NCI-H226 (cell line): ENCODE results near the gene THADA.
A peak's percentile ranks its signal among the peaks of the same experiment; 100 is the strongest.
"Not testable (repeated sequence)": the region's sequence is repeated elsewhere in the genome, so short reads cannot be mapped to it uniquely, and the experiment has no call there.

Source experiments
- DNase-seq: peaks from one replicate; pipeline ENCODE4 v3.0.0-alpha.2; 2015

THADA gene

GRCh38 chr2:43199492-43200488 is 396.0 kb downstream of the THADA start:
- DNase-seq, result no peak

GRCh38 chr2:43198263-43198662 is 397.6 kb downstream of the THADA start:
- DNase-seq, result no peak

GRCh38 chr2:43197588-43197896 is 398.3 kb downstream of the THADA start:
- no peak for DNase-seq

DNA sequence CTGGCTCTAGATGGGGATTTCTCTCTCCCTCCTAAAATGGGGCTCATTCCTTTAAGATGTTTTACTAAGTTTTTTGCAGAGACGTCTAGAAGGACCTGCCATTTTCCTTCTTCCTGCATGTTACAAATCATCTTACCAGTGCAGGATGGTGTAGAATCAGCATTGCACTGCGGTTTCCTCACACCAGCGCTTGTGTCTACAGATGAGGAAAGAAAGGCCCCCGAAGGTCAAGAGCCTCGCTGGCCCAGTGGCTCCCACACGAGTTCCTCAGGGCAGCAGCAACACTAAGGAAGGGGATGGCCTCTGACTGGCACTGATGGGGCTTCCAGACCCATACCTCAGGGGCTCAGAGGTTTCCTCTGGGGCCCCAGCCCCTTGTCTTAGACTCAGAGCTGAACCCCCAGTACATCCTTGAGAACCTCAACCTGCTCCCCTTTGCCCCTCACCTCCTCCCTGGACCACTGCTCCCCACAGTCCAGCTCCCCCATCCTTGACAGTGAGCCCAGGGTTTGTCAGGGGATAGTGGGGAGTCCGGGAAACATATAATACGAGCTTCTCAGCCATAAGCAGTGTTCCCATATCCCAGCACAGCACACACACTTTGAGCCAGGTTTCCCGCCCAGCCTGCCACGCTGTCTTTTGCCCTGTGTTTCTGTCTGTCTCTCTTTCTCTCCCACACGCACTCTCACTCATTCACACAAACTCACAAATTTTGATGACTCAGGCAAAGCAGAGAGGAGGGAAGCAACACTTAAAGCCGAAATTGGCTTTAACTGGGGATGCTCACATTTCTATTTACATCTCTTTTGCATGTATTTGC is 398.9 kb downstream of the THADA start:
- DNase-seq, result no peak

DNA sequence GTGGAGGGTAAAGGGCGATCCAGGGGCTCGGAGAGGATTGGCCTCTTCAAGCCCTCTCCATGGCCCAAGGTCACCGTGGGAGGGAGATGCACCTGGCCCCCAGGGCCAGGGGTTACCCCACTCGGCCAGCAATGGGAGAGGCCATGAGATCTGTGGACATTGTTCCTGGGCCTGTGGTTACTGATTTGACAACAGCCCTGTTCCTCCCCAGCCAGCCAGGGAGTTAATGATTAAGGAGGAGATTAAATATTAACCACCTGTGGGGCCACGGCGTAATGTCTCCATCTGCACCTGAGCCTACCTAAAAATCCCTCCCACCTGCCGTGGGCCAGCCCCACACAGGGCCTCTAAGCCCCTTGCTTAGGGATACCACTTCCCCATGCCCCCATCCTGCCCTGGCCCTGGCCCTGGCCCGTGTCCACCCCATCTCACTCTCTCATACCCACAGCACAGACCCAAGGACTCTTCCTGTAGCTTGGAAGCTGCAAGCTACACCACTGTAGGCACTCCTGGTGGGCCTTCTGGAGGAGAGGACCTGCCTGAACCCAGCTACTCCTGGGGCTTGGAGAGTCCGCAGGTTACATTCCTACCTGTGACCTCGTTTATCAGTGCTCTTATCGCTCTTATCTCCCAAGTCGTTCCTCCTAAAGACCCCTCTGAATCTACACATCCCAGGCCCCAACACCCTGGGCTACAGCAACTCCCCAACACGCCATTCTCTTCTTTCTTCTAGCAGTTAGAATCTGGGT is 401.5 kb downstream of the THADA start:
- DNase-seq, result no peak

GRCh38 chr2:43193652-43194120 is 402.2 kb downstream of the THADA start:
- no peak for DNase-seq

- DNase-seq, result no peak
Observed at GRCh38 chr2:43192744-43193651, 402.8 kb downstream of the THADA start.

GRCh38 chr2:43191947-43192516 is 403.8 kb downstream of the THADA start:
- DNase-seq, result no peak

GRCh38 chr2:43190311-43191052 is 405.4 kb downstream of the THADA start:
- DNase-seq, result no peak

- not testable (repeated sequence) for DNase-seq
Observed at GRCh38 chr2:43189861-43190260, 406.0 kb downstream of the THADA start.

DNA sequence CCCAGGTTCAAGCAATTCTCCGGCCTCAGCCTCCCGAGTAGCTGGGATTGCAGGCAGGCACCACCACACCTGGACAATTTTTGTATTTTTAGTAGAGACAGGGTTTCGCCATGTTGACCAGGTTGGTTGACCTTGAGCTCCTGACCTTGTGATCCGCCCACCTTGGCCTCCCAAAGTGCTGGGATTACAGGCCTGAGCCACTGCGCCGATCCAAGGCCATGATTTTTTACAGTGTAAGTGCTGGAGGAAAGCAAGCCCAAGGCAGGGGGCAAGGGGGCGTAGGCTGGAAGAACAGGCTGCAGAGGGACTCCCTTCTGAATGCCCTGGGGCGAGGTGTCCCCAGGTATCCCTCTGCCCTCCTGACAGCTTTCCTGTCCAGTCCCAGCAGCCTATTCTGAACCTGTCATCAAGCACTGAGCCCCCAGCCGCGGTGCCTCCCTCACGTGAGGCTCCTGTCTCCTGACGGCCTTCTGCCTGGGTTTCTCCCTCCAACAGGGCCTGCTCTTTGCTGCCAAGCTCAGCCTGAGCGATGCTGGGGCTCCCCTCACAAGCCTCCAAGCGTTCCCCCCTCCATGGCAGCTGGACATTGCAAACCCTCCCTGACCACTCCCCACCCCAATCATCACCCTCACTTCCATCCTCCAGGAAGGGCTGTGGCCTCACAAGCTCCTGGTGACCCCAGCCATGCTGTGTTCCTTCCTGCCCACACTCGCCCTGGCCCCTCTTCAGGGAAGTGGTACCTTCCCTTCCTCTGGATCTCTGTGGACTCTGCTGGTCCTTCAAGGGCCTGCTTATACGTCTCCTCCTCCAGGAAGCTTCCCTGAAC is 407.1 kb downstream of the THADA start:
- DNase-seq, result no peak

- no peak for DNase-seq
Observed at GRCh38 chr2:43186679-43187374, 409.0 kb downstream of the THADA start.

DNA sequence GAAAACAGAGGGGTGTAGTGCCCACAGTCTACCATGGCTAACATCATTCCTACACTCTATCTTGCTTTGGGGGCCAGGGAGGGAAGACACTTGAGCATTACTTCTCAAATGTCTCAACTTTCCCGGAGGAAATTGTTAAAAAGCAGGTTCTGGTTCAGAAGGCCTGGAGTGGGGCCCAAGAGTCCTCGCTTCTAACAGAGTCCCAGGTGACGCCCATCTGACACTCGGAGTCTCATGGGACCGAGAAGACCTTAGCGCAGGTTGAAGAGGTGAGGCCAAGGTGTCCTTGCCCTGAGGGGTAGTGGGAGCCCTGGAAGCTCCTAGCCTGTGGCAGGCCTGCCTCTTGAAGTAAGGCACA is 409.5 kb downstream of the THADA start:
- no peak for DNase-seq

DNA sequence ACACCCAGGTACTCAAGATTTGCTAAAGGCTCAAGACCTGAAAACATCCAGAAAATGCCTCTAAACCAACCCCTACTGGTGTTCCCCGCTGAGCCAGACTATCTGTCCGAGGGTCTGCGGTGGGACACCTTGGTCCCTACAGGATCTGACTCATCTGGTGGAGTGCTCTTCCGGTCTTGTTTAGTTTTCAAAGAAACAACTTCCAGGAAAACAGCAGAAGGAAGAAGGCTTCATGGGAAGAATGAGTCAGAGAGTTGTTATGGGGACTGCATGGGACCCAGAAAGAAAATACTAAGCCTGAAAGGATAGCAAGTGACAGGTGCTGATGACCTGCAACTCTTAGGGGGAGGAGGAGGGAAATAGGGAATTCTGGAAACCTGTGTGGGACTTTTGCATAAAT is 410.7 kb downstream of the THADA start:
- DNase-seq, result no peak

DNA sequence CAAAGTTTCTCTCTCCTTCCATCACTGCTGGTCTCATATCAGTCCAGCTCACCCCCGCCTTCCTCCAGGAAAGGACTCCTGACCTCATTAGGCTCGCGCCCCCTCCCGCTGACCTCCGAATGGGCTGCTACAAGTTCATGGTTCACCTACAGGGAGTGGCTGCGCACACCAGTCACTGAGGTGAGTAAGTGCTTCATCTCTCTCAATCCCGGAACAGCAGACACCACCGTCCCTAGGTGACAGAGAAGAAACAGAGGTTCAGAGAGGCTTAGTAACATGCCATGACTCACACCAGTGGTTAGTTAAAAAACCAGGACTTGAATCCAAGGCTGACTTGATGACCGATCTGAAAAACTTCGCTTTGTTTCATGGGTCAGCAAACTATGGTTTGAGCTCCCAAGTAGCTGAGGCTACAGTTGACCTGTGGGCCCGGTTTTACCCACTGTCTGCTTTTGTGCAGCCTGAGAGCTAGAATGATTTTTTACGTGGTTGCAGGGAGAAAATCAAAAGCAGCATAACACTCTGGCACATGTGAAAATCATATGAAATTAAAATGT is 411.4 kb downstream of the THADA start:
- peak; percentile 24 for DNase-seq

DNA sequence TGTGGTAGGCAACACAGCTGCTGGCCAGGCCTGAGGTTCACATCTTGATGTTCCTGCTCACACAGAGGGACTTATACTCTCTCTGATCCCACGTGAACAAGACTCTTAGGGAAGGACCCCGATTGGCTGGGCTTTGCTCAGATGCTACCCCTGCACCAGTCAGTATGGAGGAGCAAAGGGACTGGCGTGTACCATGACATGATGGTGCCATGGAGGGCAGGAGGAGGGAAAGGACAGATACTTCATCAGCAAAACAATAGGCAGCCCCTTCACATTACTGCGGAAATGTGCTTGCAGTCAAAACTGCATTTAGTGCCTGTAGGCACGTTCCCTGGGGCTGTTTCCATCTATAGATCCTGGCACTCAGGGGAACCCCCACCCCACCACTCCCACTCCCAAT is 412.1 kb downstream of the THADA start:
- DNase-seq, result no peak

- no peak for DNase-seq
Observed at GRCh38 chr2:43180897-43181296, 414.9 kb downstream of the THADA start.
